GM23338 (cell line): ENCODE results near the gene DOLK. TPM values are rescaled to one million over a fixed set of nuclear protein-coding genes. Genes with fewer than 3 reads are reported as not detected.
A peak's percentile ranks its signal among the peaks of the same experiment; 100 is the strongest.

ENCODE experiments used
- ATAC-seq: fragments of 200-7000 bp; cut with Tn5 transposase; 3 replicates; pipeline ENCODE4 v1.9.1; 2020
- DNase-seq: peaks from one replicate; pipeline ENCODE4 v3.0.0-alpha.2; 2015; ENCODE audit warnings: low spot score
- H2AFZ ChIP-seq: fragments of 200-600 bp; sonication (generic); 2 replicates; pipeline ENCODE4 v1.8.0; 2016; ENCODE audit warnings: antibody characterized with exemption, mild to moderate bottlenecking, moderate library complexity
- H3F3A ChIP-seq: fragments of 200-600 bp; sonication (generic); replicated peaks from 2 replicates; pipeline ENCODE4 v1.8.0; 2017; ENCODE audit warnings: antibody characterized with exemption, mixed run types, low read depth
- H3K27ac ChIP-seq: fragments of 200-600 bp; sonication (generic); 2 replicates; pipeline ENCODE4 v1.6.1; 2016; ENCODE audit warnings: low read depth
- H3K27me3 ChIP-seq: fragments of 200-600 bp; sonication (generic); 2 replicates; pipeline ENCODE4 v1.8.0; 2016; ENCODE audit warnings: mild to moderate bottlenecking, mixed run types, moderate library complexity; ENCODE audit not compliant: insufficient read depth
- H3K36me3 ChIP-seq: fragments of 200-600 bp; sonication (generic); 2 replicates; pipeline ENCODE4 v1.8.0; 2016; ENCODE audit warnings: mild to moderate bottlenecking; ENCODE audit not compliant: insufficient read depth
- H3K4me1 ChIP-seq: fragments of 200-600 bp; sonication (generic); 2 replicates; pipeline ENCODE4 v1.8.0; 2016; ENCODE audit warnings: mild to moderate bottlenecking, moderate library complexity; ENCODE audit not compliant: insufficient read depth
- H3K4me2 ChIP-seq: fragments of 200-600 bp; sonication (generic); 2 replicates; pipeline ENCODE4 v1.7.1; 2017; ENCODE audit warnings: mixed run types
- H3K4me3 ChIP-seq: fragments of 200-600 bp; sonication (generic); 2 replicates; pipeline ENCODE4 v1.6.1; 2016; ENCODE audit warnings: mixed run types
- H3K79me2 ChIP-seq: fragments of 200-600 bp; sonication (generic); replicated peaks from 2 replicates; pipeline ENCODE4 v1.8.0; 2017; ENCODE audit warnings: mild to moderate bottlenecking; ENCODE audit not compliant: insufficient read depth
- H3K9me2 ChIP-seq: fragments of 200-600 bp; sonication (generic); 2 replicates; pipeline ENCODE4 v1.8.0; 2017; ENCODE audit not compliant: insufficient read depth
- H4K20me1 ChIP-seq: fragments of 200-600 bp; sonication (generic); replicated peaks from 2 replicates; pipeline ENCODE4 v1.8.0; 2017; ENCODE audit warnings: mild to moderate bottlenecking; ENCODE audit not compliant: insufficient read depth
- H3K27ac Mint-ChIP-seq: 2 replicates; pipeline ENCODE4 v1.8.0; 2020; ENCODE audit warnings: inconsistent platforms, mild to moderate bottlenecking, moderate library complexity, mixed read lengths
- H3K27me3 Mint-ChIP-seq: 3 replicates; pipeline ENCODE4 v1.8.0; 2022; ENCODE audit warnings: low read depth, mild to moderate bottlenecking, moderate library complexity, mixed read lengths, inconsistent platforms; ENCODE audit not compliant: insufficient read depth, poor library complexity
- H3K36me3 Mint-ChIP-seq: 3 replicates; pipeline ENCODE4 v1.8.0; 2021; ENCODE audit warnings: low read depth, mild to moderate bottlenecking, inconsistent platforms, moderate library complexity, mixed read lengths
- H3K4me1 Mint-ChIP-seq: 3 replicates; pipeline ENCODE4 v1.8.0; 2020; ENCODE audit warnings: mild to moderate bottlenecking, inconsistent platforms, mixed read lengths
- H3K4me3 Mint-ChIP-seq: 3 replicates; pipeline ENCODE4 v1.8.0; 2021; ENCODE audit warnings: moderate library complexity, mild to moderate bottlenecking, inconsistent platforms, mixed read lengths
- H3K9me3 Mint-ChIP-seq: 3 replicates; pipeline ENCODE4 v1.8.0; 2020; ENCODE audit warnings: moderate library complexity, mild to moderate bottlenecking, inconsistent platforms, mixed read lengths
- CTCF ChIP-seq, 2 experiments: fragments of 200-600 bp in 1 of 2; sonication (generic) in 1 of 2; conservative IDR thresholded peaks; 2 replicates each; pipeline versions ENCODE4 v1.5.1 to v1.6.1; 2016 to 2017; ENCODE audit warnings: antibody characterized with exemption in 2 of 2, low read depth in 2 of 2, mild to moderate bottlenecking in 2 of 2, moderate library complexity in 1 of 2
- EZH2 ChIP-seq: fragments of 200-600 bp; sonication (generic); IDR thresholded peaks from one replicate; pipeline ENCODE4 v1.8.0; 2017; ENCODE audit warnings: antibody characterized with exemption, mild to moderate bottlenecking, low read depth; ENCODE audit not compliant: unreplicated experiment
- EZH2phosphoT487 ChIP-seq: fragments of 200-600 bp; sonication (generic); IDR thresholded peaks from one replicate; pipeline ENCODE4 v1.8.1; 2018; ENCODE audit warnings: antibody characterized with exemption; ENCODE audit not compliant: unreplicated experiment
- JUNB ChIP-seq: IDR thresholded peaks from one replicate; pipeline ENCODE4 v1.6.1; 2016; ENCODE audit warnings: antibody characterized with exemption; ENCODE audit not compliant: unreplicated experiment
- NANOG ChIP-seq: IDR thresholded peaks from 2 replicates; pipeline ENCODE4 v1.6.1; 2016; ENCODE audit warnings: antibody characterized with exemption, borderline replicate concordance
- STAT1 ChIP-seq: IDR thresholded peaks from one replicate; pipeline ENCODE4 v1.6.1; 2016; ENCODE audit warnings: antibody characterized with exemption; ENCODE audit not compliant: unreplicated experiment
- ZNF114 ChIP-seq: fragments of 250-450 bp; sonication (Bioruptor Pico); IDR thresholded peaks from 2 replicates; pipeline ENCODE4 v1.5.0; 2020; ENCODE audit warnings: mild to moderate bottlenecking, moderate library complexity
- ZNF331 ChIP-seq: fragments of 250-450 bp; sonication (Bioruptor Pico); IDR thresholded peaks from 2 replicates; pipeline ENCODE4 v1.5.0; 2020; ENCODE audit warnings: low read depth, mild to moderate bottlenecking, moderate library complexity
- ZNF462 ChIP-seq: fragments of 250-450 bp; sonication (Bioruptor Pico); IDR thresholded peaks from 2 replicates; pipeline ENCODE4 v1.5.0; 2020; ENCODE audit warnings: mild to moderate bottlenecking, moderate library complexity
- polyA plus RNA-seq: library from polyadenylated mRNA; unstranded; fragments of >200 nt; fragmentation: Nextera tagmentation; extraction: Ambion mirVana; gene quantifications from 2 replicates; pipeline ENCODE4 v1.2.1, GENCODE V29; 2016
- total RNA-seq: library from RNA; depleted of rRNA; stranded (reverse); fragments of >200 nt; shearing (Covaris generic); gene quantifications from 2 replicates; pipeline ENCODE4 v1.2.3, GENCODE V29; 2014
- TF ChIP-seq, protein P1 (sequence below): IDR thresholded peaks from 2 replicates; pipeline ENCODE4 v1.6.1; 2016; ENCODE audit warnings: antibody characterized with exemption

The DOLK gene
- total and polyA plus RNA-seq, 2 experiments from 2014 or later = 9.8 to 20.2 TPM

DNA sequence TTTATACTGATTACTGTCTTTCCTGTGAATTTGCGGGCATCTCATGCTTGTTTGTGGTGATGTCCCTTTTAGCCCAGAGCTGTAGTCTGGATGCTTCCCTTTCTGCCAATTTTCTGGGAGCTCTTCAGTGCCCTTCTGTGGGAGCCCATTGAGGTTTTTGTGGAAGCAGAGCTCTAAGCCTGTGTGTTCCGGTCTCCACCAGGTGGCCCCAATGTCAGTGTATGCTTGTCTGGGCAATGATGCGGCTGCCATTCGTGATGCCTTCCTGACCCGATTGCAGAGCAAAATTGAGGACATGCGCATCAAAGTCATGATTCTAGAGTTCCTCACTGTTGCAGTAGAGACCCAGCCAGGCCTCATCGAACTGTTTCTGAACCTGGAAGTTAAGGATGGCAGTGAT is 45.6 kb upstream of the DOLK start:
- H3K9me2 ChIP-seq = no peaks in the 10 kb centered on the region
- H3K27me3 ChIP-seq = no peaks in the 10 kb centered on the region
- H3F3A ChIP-seq = peaks cover 17% of the 10 kb centered on the region
- Mint-ChIP-seq H3K9me3 (no peaks in the 10 kb centered on the region), H3K4me1 (no peaks in the 10 kb centered on the region), H3K27ac (no peak overlapping the region), H3K36me3 (peaks cover 72% of the 10 kb centered on the region), H3K4me3 (no peak overlapping the region), H3K27me3 (peaks cover 4% of the 10 kb centered on the region)
- H3K27ac ChIP-seq = no peak overlapping the region; the same call in 1 of the 2 replicates
- DNase-seq = peak; percentile 65
- no peaks in the 10 kb centered on the region for H3K79me2 ChIP-seq
- ATAC-seq = peak; percentile 89
- no peak overlapping the region for H2AFZ ChIP-seq
- H3K36me3 ChIP-seq = peaks cover 63% of the 10 kb centered on the region
- H3K4me1 ChIP-seq = no peaks in the 10 kb centered on the region
- no peak for TF ChIP-seq STAT1
- TF ChIP-seq CTCF (conservative IDR thresholded peaks at IDR 0.05; ENCODE audit: low read depth in 2 of 2) = peak; percentile 47 to 55
- peaks cover 17% of the 10 kb centered on the region for H4K20me1 ChIP-seq
- no peak overlapping the region for H3K4me3 ChIP-seq
- no peak overlapping the region for H3K4me2 ChIP-seq

- no peaks in the 10 kb centered on the region; the same call in 1 of the 2 replicates for H4K20me1 ChIP-seq
- ATAC-seq = no peak
- H3F3A ChIP-seq = peaks cover 22% of the 10 kb centered on the region
- H3K4me2 ChIP-seq = no peak overlapping the region
- H3K27me3 ChIP-seq = no peaks in the 10 kb centered on the region
- no peak overlapping the region for H3K27ac Mint-ChIP-seq
- no peak for DNase-seq
- no peaks in the 10 kb centered on the region for H3K79me2 ChIP-seq
- H3K27me3 Mint-ChIP-seq = peaks cover 2% of the 10 kb centered on the region
- no peak overlapping the region for H3K4me3 ChIP-seq
- H3K4me3 Mint-ChIP-seq = no peak overlapping the region
- H3K36me3 ChIP-seq = peaks cover 62% of the 10 kb centered on the region
- peaks cover 69% of the 10 kb centered on the region for H3K36me3 Mint-ChIP-seq
- H2AFZ ChIP-seq = no peak overlapping the region
- no peaks in the 10 kb centered on the region for H3K4me1 ChIP-seq
- no peaks in the 10 kb centered on the region for H3K9me2 ChIP-seq
- no peaks in the 10 kb centered on the region for H3K9me3 Mint-ChIP-seq
- H3K27ac ChIP-seq = no peak overlapping the region
- H3K4me1 Mint-ChIP-seq = no peaks in the 10 kb centered on the region
- no peak for TF ChIP-seq NANOG
- TF ChIP-seq, protein P1, sequence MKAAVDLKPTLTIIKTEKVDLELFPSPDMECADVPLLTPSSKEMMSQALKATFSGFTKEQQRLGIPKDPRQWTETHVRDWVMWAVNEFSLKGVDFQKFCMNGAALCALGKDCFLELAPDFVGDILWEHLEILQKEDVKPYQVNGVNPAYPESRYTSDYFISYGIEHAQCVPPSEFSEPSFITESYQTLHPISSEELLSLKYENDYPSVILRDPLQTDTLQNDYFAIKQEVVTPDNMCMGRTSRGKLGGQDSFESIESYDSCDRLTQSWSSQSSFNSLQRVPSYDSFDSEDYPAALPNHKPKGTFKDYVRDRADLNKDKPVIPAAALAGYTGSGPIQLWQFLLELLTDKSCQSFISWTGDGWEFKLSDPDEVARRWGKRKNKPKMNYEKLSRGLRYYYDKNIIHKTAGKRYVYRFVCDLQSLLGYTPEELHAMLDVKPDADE = no peak
- no peak for TF ChIP-seq ZNF114 (CRISPR knock-in tag)
- no peak for TF ChIP-seq JUNB
- no peak for TF ChIP-seq STAT1
- no peak for TF ChIP-seq CTCF (conservative IDR thresholded peaks at IDR 0.05; ENCODE audit: low read depth in 2 of 2)
- TF ChIP-seq EZH2phosphoT487 = no peak
- TF ChIP-seq ZNF331 (CRISPR knock-in tag) = no peak
- no peak for TF ChIP-seq ZNF462 (CRISPR knock-in tag)
- TF ChIP-seq EZH2 = no peak
Observed at GRCh38 chr9:128987805-128988204, 40.4 kb upstream of the DOLK start.
